Activated B cell treated with CpG ODN at 0.5 μM for 24 hours (primary cell): ENCODE data around the gene FKBP6. TPM values are rescaled to one million over a fixed set of nuclear protein-coding genes. Genes with fewer than 3 reads are reported as not detected.
"Not testable (repeated sequence)": the region's sequence is repeated elsewhere in the genome, so short reads cannot be mapped to it uniquely, and the experiment has no call there.

ENCODE experiments used
- ATAC-seq: fragments of 200-7000 bp; cut with Tn5 transposase; one replicate; pipeline ENCODE4 v1.10.0; 2021; ENCODE audit warnings: low read depth, mild to moderate bottlenecking, moderate library complexity
- CTCF ChIA-PET: fragments of 350-600 bp; sonication (Branson Sonifier 250); formaldehyde crosslinking; loops from one replicate; lab custom pipeline; 2021; ENCODE audit warnings: antibody characterized with exemption; lab: Charles Lee
- POLR2A ChIA-PET: fragments of 350-600 bp; sonication (Branson Sonifier 250); formaldehyde crosslinking; loops from one replicate; lab custom pipeline; 2021; ENCODE audit warnings: antibody characterized with exemption; lab: Charles Lee
- DNase-seq: peaks from one replicate; pipeline ENCODE4 v3.0.0; 2022
- H3K27ac Mint-ChIP-seq: one replicate; pipeline ENCODE4 v1.8.0; 2020; ENCODE audit warnings: mixed read lengths
- H3K27me3 Mint-ChIP-seq: one replicate; pipeline ENCODE4 v1.8.0; 2021; ENCODE audit warnings: mixed read lengths
- H3K36me3 Mint-ChIP-seq: one replicate; pipeline ENCODE4 v1.8.0; 2021; ENCODE audit warnings: low read depth, mixed read lengths
- H3K4me1 Mint-ChIP-seq: one replicate; pipeline ENCODE4 v1.8.0; 2021; ENCODE audit warnings: mixed read lengths
- H3K4me3 Mint-ChIP-seq: one replicate; pipeline ENCODE4 v1.8.0; 2020; ENCODE audit warnings: mild to moderate bottlenecking, mixed read lengths
- H3K9me3 Mint-ChIP-seq: one replicate; pipeline ENCODE4 v1.8.0; 2020; ENCODE audit warnings: mixed read lengths
- CTCF ChIP-seq: fragments of 200-600 bp; IDR thresholded peaks from one replicate; pipeline ENCODE4 v1.8.0; 2022; ENCODE audit warnings: antibody characterized with exemption, mild to moderate bottlenecking
- intact Hi-C: fragments of 100-400 bp; cut with micrococcal nuclease; formaldehyde crosslinking; loops from one replicate; pipeline ENCODE4 v1.15.1; 2024
- total RNA-seq: library from RNA; stranded (reverse); gene quantifications from 2 replicates; pipeline ENCODE4 v1.2.3, GENCODE V29; 2022

The FKBP6 gene
- total RNA-seq, 1 donor from 2014 or later, result not detected

GRCh38 chr7:73327449-73327848 lies 512 bp upstream of the FKBP6 start:
- ATAC-seq, intact Hi-C loops, H3K27ac Mint-ChIP-seq, H3K27me3 Mint-ChIP-seq, DNase-seq, CTCF ChIA-PET, H3K36me3 Mint-ChIP-seq, H3K9me3 Mint-ChIP-seq, H3K4me3 Mint-ChIP-seq, POLR2A ChIA-PET: not testable (repeated sequence)
- peaks cover 15% of the 10 kb centered on the region for H3K4me1 Mint-ChIP-seq

- Mint-ChIP-seq H3K4me1 (peaks cover 7% of the 10 kb centered on the region), H3K4me3 (no peak overlapping the region), H3K27ac (no peak overlapping the region), H3K9me3 (no peaks in the 10 kb centered on the region), H3K36me3 (no peaks in the 10 kb centered on the region), H3K27me3 (peaks cover 6% of the 10 kb centered on the region)
- ChIA-PET POLR2A (interaction anchor here (1.0 kb wide), 1 partner anchor 14 kb away, joined by 3 read pairs; no protein-coding TSS in a partner anchor), CTCF (no interaction called here)
- TF ChIP-seq CTCF, result no peak
- DNase-seq (no peak), ATAC-seq (no peak)
- intact Hi-C loops, result no loop called here
These were observed 735 bp downstream of the FKBP6 start for GRCh38 chr7:73328696-73329095.

GRCh38 chr7:73329861-73330581 lies 2.1 kb downstream of the FKBP6 start:
- ChIA-PET POLR2A (no interaction called here), CTCF (no interaction called here)
- H3K36me3 Mint-ChIP-seq, result no peaks in the 10 kb centered on the region
- no peak overlapping the region for H3K4me3 Mint-ChIP-seq
- DNase-seq (no peak), ATAC-seq (no peak)
- H3K27me3 Mint-ChIP-seq, result peaks cover 6% of the 10 kb centered on the region
- intact Hi-C loops, result no loop called here
- no peak overlapping the region for H3K27ac Mint-ChIP-seq
- H3K4me1 Mint-ChIP-seq, result no peaks in the 10 kb centered on the region
- no peak for TF ChIP-seq CTCF
- H3K9me3 Mint-ChIP-seq, result no peaks in the 10 kb centered on the region

- intact Hi-C loops, result no loop called here
- H3K9me3 Mint-ChIP-seq, result no peaks in the 10 kb centered on the region
- TF ChIP-seq CTCF, result no peak
- H3K4me1 Mint-ChIP-seq, result no peaks in the 10 kb centered on the region
- no peaks in the 10 kb centered on the region for H3K36me3 Mint-ChIP-seq
- H3K27me3 Mint-ChIP-seq, result peaks cover 6% of the 10 kb centered on the region
- POLR2A ChIA-PET, result no interaction called here
- no peak overlapping the region for H3K27ac Mint-ChIP-seq
- CTCF ChIA-PET, result no interaction called here
- ATAC-seq, result no peak
- no peak for DNase-seq
- H3K4me3 Mint-ChIP-seq, result no peak overlapping the region
These were observed 2.8 kb downstream of the FKBP6 start for GRCh38 chr7:73330772-73331171.

GRCh38 chr7:73332447-73332846 lies 4.5 kb downstream of the FKBP6 start:
- no peak for TF ChIP-seq CTCF
- ATAC-seq, result no peak
- intact Hi-C loops, result no loop called here
- DNase-seq, result no peak
- ChIA-PET POLR2A (no interaction called here), CTCF (no interaction called here)
- no peak overlapping the region for H3K4me3 Mint-ChIP-seq
- H3K36me3 Mint-ChIP-seq, result no peaks in the 10 kb centered on the region
- no peak overlapping the region for H3K27ac Mint-ChIP-seq
- no peaks in the 10 kb centered on the region for H3K4me1 Mint-ChIP-seq
- no peaks in the 10 kb centered on the region for H3K9me3 Mint-ChIP-seq
- peaks cover 6% of the 10 kb centered on the region for H3K27me3 Mint-ChIP-seq
